Left colon (tissue), 2 donors: ENCODE results near the gene TMEM218. TPM values are rescaled to one million over a fixed set of nuclear protein-coding genes. Genes with fewer than 3 reads are reported as not detected.
"Not testable (repeated sequence)": the region's sequence is repeated elsewhere in the genome, so short reads cannot be mapped to it uniquely, and the experiment has no call there.

Source experiments
- ATAC-seq: fragments of 200-7000 bp; cut with Tn5 transposase; one replicate; pipeline ENCODE4 v1.9.1; 2020; ENCODE audit warnings: mild to moderate bottlenecking, moderate library complexity
- DNase-seq, 2 donors: peaks; one replicate each; pipeline ENCODE4 v3.0.0-alpha.2; 2020
- intact Hi-C, 2 donors: fragments of 100-400 bp; cut with DNase I in 1 of 2; cut with micrococcal nuclease in 1 of 2; formaldehyde crosslinking; loops; one replicate each; pipeline versions ENCODE4 v1.11.2 to v1.14.0; 2022; cut with DNase I, micrococcal nuclease
- total RNA-seq, 2 donors: library from RNA; stranded (reverse); fragmentation: NEBNext Ultra II Directional; extraction: Animal tissue kit (Norgen Biotek cat#: 25700); gene quantifications; one replicate each; pipeline ENCODE4 v1.2.1, GENCODE V29; 2021
- donor health status: DM: no; HTN: no; CAD: no.
- donor health status: DM: yes; HTN: yes; CAD: no.

The TMEM218 gene
- total RNA-seq, 2 donors from 2014 or later: 11.3 to 13.3 TPM

- no peak for ATAC-seq
- intact Hi-C loops: no loop called here
- DNase-seq: no peak
Measured at GRCh38 chr11:125068368-125068767, 43.1 kb downstream of the TMEM218 start.

- ATAC-seq (no peak), DNase-seq (no peak)
- intact Hi-C loops: no loop called here
Measured at GRCh38 chr11:125064070-125064469, 47.4 kb downstream of the TMEM218 start.

DNA sequence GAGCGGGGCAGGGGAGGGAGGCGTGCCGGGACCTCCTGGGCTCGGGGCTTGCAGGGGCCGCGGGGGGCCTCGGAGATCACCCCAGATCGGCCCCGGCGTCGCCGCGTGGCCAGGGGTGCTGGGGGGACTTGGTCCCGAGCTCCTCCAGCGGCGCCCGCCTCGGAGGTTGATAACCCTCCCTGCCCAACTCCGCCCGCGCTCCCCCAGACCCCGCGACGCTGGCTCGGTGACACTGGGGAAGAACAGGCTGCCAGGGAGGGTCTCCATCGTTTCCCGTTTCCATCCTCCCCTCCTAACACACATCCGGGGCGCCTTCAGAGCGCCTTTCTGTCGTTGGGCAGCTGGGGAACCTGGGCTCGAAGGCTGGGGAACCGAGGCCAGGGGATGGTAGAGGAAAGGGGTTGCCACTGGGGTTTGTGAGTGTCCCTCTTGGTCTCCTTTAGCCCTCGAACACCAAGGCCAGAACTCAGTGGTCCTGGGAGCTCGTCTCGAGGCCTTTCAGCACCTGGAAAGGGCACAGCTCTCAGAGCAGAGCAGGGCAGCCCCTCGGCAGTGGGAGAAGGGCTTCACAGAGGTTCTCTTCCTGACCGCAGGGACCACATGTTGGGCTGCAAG is 47.9 kb downstream of the TMEM218 start:
- peak; percentile 12 for ATAC-seq
- intact Hi-C loops: no loop called here

GRCh38 chr11:125062931-125063428 is 48.4 kb downstream of the TMEM218 start, which contains the start of gene SLC37A2:
Gene SLC37A2, plus strand, starts transcription at chr11:125063305. Its CDS starts 63 bp downstream, at chr11:125063368.
- DNase-seq: peak; percentile 53 to 72
- intact Hi-C loops: no loop called here
- peak; percentile 94 for ATAC-seq

More for the DNA sequence above, 47.9 kb downstream of the TMEM218 start:
- peak in 1 of 2 donors; percentile 20 for DNase-seq

DNA sequence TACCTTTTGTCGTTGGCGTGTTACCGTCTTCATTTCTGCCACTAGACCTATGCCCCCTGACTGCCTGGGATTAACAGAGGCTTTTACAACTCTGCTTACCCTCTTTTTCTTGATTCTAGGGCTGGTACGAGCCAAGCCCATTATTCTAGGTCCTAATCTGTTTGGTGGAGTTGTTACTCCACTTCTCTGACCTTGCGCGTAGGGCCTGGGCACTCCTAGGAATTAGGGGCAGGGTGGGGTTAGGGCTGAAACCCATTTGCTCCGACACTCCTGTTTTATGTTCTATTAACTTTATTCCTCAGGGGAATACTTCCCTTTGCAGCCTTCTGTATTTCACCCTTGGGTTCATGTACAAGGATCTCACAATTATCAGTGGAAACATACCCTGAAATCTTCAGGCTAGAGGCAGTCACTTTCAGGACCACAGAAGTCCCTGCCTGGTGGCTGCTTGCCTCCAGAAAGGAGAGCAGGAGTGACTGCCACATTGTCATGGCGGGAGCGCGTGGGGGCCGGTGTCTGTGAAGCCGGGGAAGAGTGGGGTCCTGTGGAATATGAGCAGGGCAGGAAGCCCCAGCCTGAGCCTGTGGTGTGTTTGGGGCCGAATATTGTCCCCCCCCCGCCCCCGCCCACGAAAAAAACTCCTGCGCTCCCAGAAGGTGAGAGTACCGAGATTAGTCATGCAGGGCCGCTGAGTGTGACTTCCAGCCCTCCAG is 49.1 kb downstream of the TMEM218 start:
- DNase-seq: peak in 1 of 2 donors; percentile 29
- peak; percentile 14 for ATAC-seq
- intact Hi-C loops: no loop called here

GRCh38 chr11:125061281-125061680 is 50.1 kb downstream of the TMEM218 start:
- intact Hi-C loops: no loop called here
- no peak for DNase-seq
- ATAC-seq: no peak

DNA sequence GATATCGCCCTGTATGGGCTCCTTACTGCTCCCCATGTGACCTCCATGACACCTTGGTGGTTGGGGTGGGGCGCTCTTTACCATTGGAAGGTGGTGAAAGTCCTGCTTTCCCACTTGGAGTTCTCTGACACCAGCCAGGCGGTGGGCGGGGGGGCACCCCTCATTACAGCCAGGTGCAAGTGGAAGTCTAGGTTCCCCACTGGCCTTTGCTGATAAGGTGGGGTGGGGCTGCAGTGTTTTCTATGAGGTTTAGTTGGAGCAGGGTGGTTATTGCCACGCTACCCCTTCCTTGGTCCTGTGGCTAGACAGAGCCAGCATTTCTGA is 53.8 kb downstream of the TMEM218 start:
- intact Hi-C loops: no loop called here
- ATAC-seq (no peak), DNase-seq (no peak)

DNA sequence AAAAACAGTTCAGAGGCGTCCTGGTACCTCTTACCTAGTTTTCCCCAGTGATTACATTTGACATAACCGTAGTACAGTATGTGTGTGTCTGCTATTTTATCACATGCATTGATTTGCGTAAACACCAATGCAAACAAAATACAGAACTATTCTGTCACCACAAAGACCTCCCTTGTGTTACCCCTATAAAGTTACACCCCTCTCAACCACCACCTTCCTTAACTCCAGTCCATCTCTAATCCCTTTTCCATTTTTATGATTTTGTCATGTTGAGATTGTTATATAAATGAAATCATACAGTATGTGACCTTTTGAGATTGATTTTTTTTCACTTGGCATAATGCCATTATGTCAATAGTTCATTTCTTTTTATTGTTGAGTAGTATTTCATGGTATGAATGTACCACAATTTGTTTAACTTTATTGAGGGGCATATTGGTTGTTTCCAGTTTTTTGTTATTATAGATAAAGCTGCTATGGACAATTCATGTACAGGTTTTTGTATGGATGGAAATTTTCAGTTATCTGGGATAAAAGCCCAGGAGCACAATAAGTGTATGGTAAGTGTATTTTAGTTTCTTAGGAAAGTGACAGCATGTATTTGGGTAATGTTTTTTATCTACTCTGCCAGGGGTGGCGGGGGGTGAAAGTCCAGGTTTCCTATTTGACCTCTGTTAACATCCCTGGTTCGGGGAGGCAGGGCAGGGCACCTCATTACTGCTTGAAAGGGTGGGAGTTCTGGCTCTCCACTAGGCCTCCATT is 54.3 kb downstream of the TMEM218 start:
- intact Hi-C loops: no loop called here
- ATAC-seq: peak; percentile 11
- DNase-seq: no peak

GRCh38 chr11:125056111-125056510 is 55.3 kb downstream of the TMEM218 start:
- intact Hi-C loops, ATAC-seq, DNase-seq: not testable (repeated sequence)

GRCh38 chr11:125055107-125055715 is 56.2 kb downstream of the TMEM218 start:
- ATAC-seq (no peak), DNase-seq (no peak)
- intact Hi-C loops: no loop called here

GRCh38 chr11:125053167-125053566 is 58.3 kb downstream of the TMEM218 start:
- DNase-seq (no peak), ATAC-seq (no peak)
- intact Hi-C loops: no loop called here

- ATAC-seq (no peak), DNase-seq (no peak)
- intact Hi-C loops: no loop called here
Measured at GRCh38 chr11:125052047-125052446, 59.4 kb downstream of the TMEM218 start.

DNA sequence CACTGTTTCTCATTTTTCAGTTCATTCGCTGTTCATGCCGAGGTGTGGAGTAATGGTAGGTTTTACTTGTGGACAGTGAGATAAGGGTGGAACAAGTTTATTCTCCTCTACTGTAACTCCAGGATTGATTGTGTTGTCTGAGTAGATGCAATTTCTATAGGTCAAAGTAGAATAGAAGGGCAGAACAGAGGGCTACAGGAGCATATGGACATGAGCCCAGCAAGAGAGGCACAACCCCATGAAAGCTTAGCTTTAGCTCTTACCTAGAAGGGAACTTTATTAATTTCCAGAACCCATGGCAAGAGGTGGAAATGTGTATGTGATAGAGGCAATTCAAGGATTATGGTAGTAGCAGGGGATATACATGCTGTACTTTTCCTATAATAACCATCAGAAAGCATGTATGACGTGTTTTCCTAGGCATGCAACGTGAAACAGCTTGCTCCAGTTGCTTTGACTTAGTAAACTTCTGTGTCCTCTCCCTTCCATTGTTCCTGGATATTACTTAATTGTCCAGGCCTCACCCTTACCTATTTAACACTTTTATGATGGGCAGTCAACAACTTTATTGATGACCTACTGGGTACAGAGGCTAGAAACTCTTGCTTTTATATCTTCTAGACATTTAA is 62.1 kb downstream of the TMEM218 start:
- ATAC-seq: peak; percentile 49
- no peak for DNase-seq
- intact Hi-C loops: no loop called here

Other genes starting within 250 kb of the TMEM218 start
- 10 to 100 TPM in 1 of 2 donors, 1 to 10 TPM in 1; 9.2 to 12.0 TPM for gene ROBO3, start 246.2 kb downstream of the TMEM218 start, total RNA-seq
- gene ROBO4, start 213.8 kb downstream of the TMEM218 start, total RNA-seq: 1 to 10 TPM; 4.3 to 4.8 TPM
- gene HEPN1, start 192.4 kb downstream of the TMEM218 start, total RNA-seq: not detected
- under 1 TPM in 1 of 2 donors, not detected in 1; 0.14 TPM for gene HEPACAM, start 175.6 kb downstream of the TMEM218 start, total RNA-seq
- 1 to 10 TPM in 1 of 2 donors, under 1 TPM in 1; 0.53 to 1.2 TPM for gene CCDC15, start 157.4 kb downstream of the TMEM218 start, total RNA-seq
- gene SLC37A2, start 48.3 kb downstream of the TMEM218 start, total RNA-seq: 10 to 100 TPM in 1 of 2 donors, 1 to 10 TPM in 1; 6.3 to 25.8 TPM
- 1 to 10 TPM in 1 of 2 donors, under 1 TPM in 1; 0.49 to 1.5 TPM for gene PKNOX2, start 53.1 kb upstream of the TMEM218 start, total RNA-seq